H1 (cell line): ENCODE data around the gene OR1S2.

Experiments
- ASH2L ChIP-seq: fragments of 200-600, 300-600 bp; sonication (generic); IDR thresholded peaks from one replicate; pipeline ENCODE4 v1.7.1; 2017; ENCODE audit warnings: low read length
- ATF2 ChIP-seq: IDR thresholded peaks from 2 replicates; pipeline ENCODE4 v1.6.1; 2012; ENCODE audit warnings: low read length, inconsistent platforms
- ATF3 ChIP-seq: IDR thresholded peaks from 2 replicates; pipeline ENCODE4 v1.6.1; 2011; ENCODE audit warnings: low read depth, mild to moderate bottlenecking, low read length; ENCODE audit not compliant: insufficient read depth
- CTCF ChIP-seq, 3 experiments: IDR thresholded peaks; 1 replicate in 2 of 3; 2 replicates in 1 of 3; pipeline versions ENCODE4 v1.5.1 to v1.6.1; 2011; ENCODE audit warnings: low read length in 3 of 3, mild to moderate bottlenecking in 3 of 3, inconsistent platforms in 2 of 3, low read depth in 1 of 3, moderate library complexity in 1 of 3; ENCODE audit not compliant: insufficient read depth in 1 of 3; ENCODE audit errors: control extremely low read depth in 1 of 3
- EZH2 ChIP-seq: fragments of 200-600 bp; sonication (generic); IDR thresholded peaks from 2 replicates; pipeline ENCODE4 v1.7.1; 2012; ENCODE audit warnings: low read depth, mild to moderate bottlenecking, moderate library complexity, low read length, inconsistent platforms; ENCODE audit not compliant: severe bottlenecking
- GABPA ChIP-seq: IDR thresholded peaks from 2 replicates; pipeline ENCODE4 v1.6.1; 2011; ENCODE audit warnings: mild to moderate bottlenecking, low read length, moderate library complexity, borderline replicate concordance; ENCODE audit not compliant: insufficient read depth
- HDAC6 ChIP-seq: IDR thresholded peaks from one replicate; pipeline ENCODE4 v1.7.1; 2012; ENCODE audit warnings: low read depth, mild to moderate bottlenecking, inconsistent platforms, low read length, moderate library complexity
- JUND ChIP-seq: IDR thresholded peaks from 2 replicates; pipeline ENCODE4 v1.6.1; 2011; ENCODE audit warnings: mild to moderate bottlenecking, improper control_type of control experiment, low read length
- MAX ChIP-seq: IDR thresholded peaks from 2 replicates; pipeline ENCODE4 v1.6.1; 2012; ENCODE audit warnings: inconsistent platforms
- POLR2AphosphoS5 ChIP-seq: IDR thresholded peaks from 2 replicates; pipeline ENCODE4 v1.6.1; 2011; ENCODE audit warnings: low read depth, low read length
- RAD21 ChIP-seq, 2 experiments: IDR thresholded peaks in 1 of 2; conservative IDR thresholded peaks in 1 of 2; 2 replicates each; pipeline ENCODE4 v1.6.1; 2011; ENCODE audit warnings: low read depth in 2 of 2, low read length in 2 of 2, improper control_type of control experiment in 1 of 2, inconsistent platforms in 1 of 2, mild to moderate bottlenecking in 1 of 2, moderate library complexity in 1 of 2
- SAP30 ChIP-seq: fragments of 300-600 bp; sonication (generic); IDR thresholded peaks from 2 replicates; pipeline ENCODE4 v1.7.1; 2012; ENCODE audit warnings: low read length, moderate library complexity, mild to moderate bottlenecking, inconsistent platforms; ENCODE audit not compliant: insufficient read depth, insufficient replicate concordance
- TAF1 ChIP-seq: IDR thresholded peaks from 2 replicates; pipeline ENCODE4 v1.6.1; 2011; ENCODE audit warnings: mild to moderate bottlenecking, low read depth, low read length
- TBP ChIP-seq: IDR thresholded peaks from 2 replicates; pipeline ENCODE4 v1.6.1; 2011; ENCODE audit warnings: low read depth, low read length, improper control_type of control experiment

GRCh38 chr11:58186938-58187337 lies 17.0 kb downstream of the OR1S2 start:
- TF ChIP-seq JUND (no peak), CTCF (IDR thresholded peaks at IDR 0.05; ENCODE audit: control extremely low read depth in 1 of 3, insufficient read depth in 1 of 3, low read depth in 1 of 3, low read length in 3 of 3) (no peak), ATF2 (no peak), TBP (no peak), ASH2L (no peak), POLR2AphosphoS5 (no peak), SAP30 (no peak), TAF1 (no peak), ATF3 (no peak), MAX (no peak), GABPA (no peak), RAD21 (IDR thresholded peaks at IDR 0.05 in 1 of 2, conservative IDR thresholded peaks at IDR 0.05 in 1 of 2; ENCODE audit: low read depth in 2 of 2, low read length in 2 of 2) (no peak), EZH2 (no peak), HDAC6 (no peak)
